ENCODE data around the gene APPBP2.

- TF ChIP-seq CTCF (IDR thresholded peaks at IDR 0.05 in 8 of 11, conservative IDR thresholded peaks at IDR 0.05 in 3 of 11) (no peak), POLR2A (IDR thresholded peaks at IDR 0.05) (no peak), POLR2AphosphoS5 (IDR thresholded peaks at IDR 0.05) (no peak)
Observed at GRCh38 chr17:60395508-60396065, 130.5 kb downstream of the APPBP2 start.

Data from spleen (tissue), 7 donors.